Mucosa of rectum (tissue), 2 donors: ENCODE data around the gene FLYWCH2.

Experiments used
- H3K27ac ChIP-seq, 2 donors: one replicate each; pipeline ENCODE4 v1.7.0; 2013; ENCODE audit warnings: inconsistent platforms in 2 of 2, low read depth in 2 of 2, low read length in 2 of 2
- H3K27me3 ChIP-seq, 2 donors: one replicate each; pipeline ENCODE4 v1.7.0; 2013; ENCODE audit warnings: low read length in 2 of 2; ENCODE audit not compliant: control insufficient read depth in 2 of 2, insufficient read depth in 2 of 2
- H3K36me3 ChIP-seq, 2 donors: one replicate each; pipeline ENCODE4 v1.7.0; 2013; ENCODE audit warnings: low read length in 2 of 2; ENCODE audit not compliant: control insufficient read depth in 2 of 2, insufficient read depth in 2 of 2
- H3K4me1 ChIP-seq, 2 donors: one replicate each; pipeline ENCODE4 v1.7.0; 2013; ENCODE audit warnings: low read length in 2 of 2, mild to moderate bottlenecking in 1 of 2; ENCODE audit not compliant: control insufficient read depth in 2 of 2, insufficient read depth in 2 of 2
- H3K4me3 ChIP-seq, 2 donors: one replicate each; pipeline ENCODE4 v1.7.0; 2013; ENCODE audit warnings: low read length in 2 of 2
- H3K9ac ChIP-seq, 2 donors: one replicate each; pipeline ENCODE4 v1.7.0; 2013; ENCODE audit warnings: low read length in 2 of 2, low read depth in 1 of 2, mild to moderate bottlenecking in 1 of 2
- H3K9me3 ChIP-seq, 2 donors: one replicate each; pipeline ENCODE4 v1.7.0; 2013; ENCODE audit warnings: low read length in 2 of 2; ENCODE audit not compliant: control insufficient read depth in 2 of 2
- donor health status: healthy.
- donor health status: Normal muscosa, but diverticular disease.

The FLYWCH2 gene

GRCh38 chr16:2860826-2861567, 22.0 kb upstream of the FLYWCH2 start:
- Histone ChIP-seq H3K9ac (no peak overlapping the region), H3K36me3 (no peaks in the 10 kb centered on the region), H3K4me1 (peaks cover 11 to 14% of the 10 kb centered on the region in 2 donors), H3K4me3 (no peak overlapping the region), H3K27me3 (peaks cover 4 to 5% of the 10 kb centered on the region in 2 donors), H3K27ac (no peak overlapping the region), H3K9me3 (no peaks in the 10 kb centered on the region)

DNA sequence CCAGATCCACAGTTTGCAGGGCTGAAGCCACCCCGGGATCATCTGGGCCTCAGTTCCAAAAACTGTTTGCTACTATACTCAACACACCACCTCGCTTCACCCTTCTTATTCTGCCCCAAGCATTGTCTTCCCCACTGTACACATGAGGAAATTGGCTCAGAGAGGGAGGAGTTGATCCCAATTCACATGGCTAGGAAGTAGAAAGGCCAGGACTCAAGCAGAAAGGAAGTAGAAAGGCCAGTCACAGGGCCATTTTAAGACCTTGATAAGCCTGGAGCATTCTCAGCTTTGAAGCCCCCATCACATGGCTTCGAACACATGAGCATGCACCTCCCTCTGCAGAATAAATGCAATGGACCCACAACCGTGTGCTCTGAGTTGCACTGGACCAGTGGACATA, 17.4 kb upstream of the FLYWCH2 start:
- H3K27me3 ChIP-seq: peaks cover 2 to 4% of the 10 kb centered on the region in 2 donors

DNA sequence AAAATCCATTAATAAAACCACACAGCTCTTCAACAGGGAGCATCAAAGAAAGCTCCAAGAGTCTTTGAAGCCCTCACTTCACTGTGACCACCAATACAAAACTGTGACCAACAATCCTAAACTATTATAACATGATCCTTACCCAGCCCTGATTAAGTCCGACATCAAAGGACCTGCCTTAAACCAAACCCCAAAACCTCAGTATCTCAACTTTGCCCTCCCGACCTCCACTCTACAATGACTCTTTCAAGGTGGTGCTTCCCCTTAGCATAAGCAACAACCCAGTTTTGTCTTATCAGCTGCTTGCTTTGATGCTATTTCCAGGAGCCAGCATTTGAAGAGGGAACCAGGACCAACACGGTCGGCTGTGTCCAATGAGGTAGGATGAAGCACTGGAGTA, 16.6 kb upstream of the FLYWCH2 start:
- Histone ChIP-seq H3K4me1 (peaks cover 3 to 4% of the 10 kb centered on the region in 2 donors), H3K9ac (no peak overlapping the region), H3K36me3 (no peaks in the 10 kb centered on the region), H3K27me3 (peaks cover 2 to 4% of the 10 kb centered on the region in 2 donors), H3K9me3 (no peaks in the 10 kb centered on the region), H3K27ac (no peak overlapping the region), H3K4me3 (no peak overlapping the region)

More for the DNA sequence above, 17.4 kb upstream of the FLYWCH2 start:
- Histone ChIP-seq H3K36me3 (no peaks in the 10 kb centered on the region), H3K9me3 (no peaks in the 10 kb centered on the region), H3K27ac (no peak overlapping the region), H3K4me3 (no peak overlapping the region), H3K4me1 (peaks cover 3 to 4% of the 10 kb centered on the region in 2 donors), H3K9ac (no peak overlapping the region)

DNA sequence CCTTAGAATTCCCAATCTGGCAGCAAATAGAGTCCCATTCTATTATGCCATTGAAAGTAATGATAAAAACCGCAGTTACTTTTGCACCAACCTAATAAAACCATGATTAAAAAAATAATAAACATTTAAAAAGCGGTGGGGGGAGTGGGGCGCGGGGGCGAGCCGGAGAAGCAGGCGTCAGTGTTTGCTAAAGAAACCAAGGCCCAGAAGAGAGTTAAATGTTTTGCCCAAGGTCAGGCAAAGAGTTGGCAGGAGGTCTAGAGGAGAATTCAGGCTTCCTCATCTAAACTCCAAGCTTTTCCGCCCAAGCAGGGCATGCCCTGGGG, 15.4 kb upstream of the FLYWCH2 start:
- Histone ChIP-seq H3K9ac (peak overlapping the region; percentile 70 to 81), H3K4me3 (peak overlapping the region; percentile 80 to 84), H3K4me1 (peaks cover 3 to 4% of the 10 kb centered on the region in 2 donors), H3K36me3 (no peaks in the 10 kb centered on the region), H3K9me3 (no peaks in the 10 kb centered on the region), H3K27me3 (peaks cover 2 to 4% of the 10 kb centered on the region in 2 donors), H3K27ac (peak overlapping the region; percentile 88 to 94)

- Histone ChIP-seq H3K27ac (peak overlapping the region; percentile 88 to 94), H3K4me1 (peaks cover 3 to 4% of the 10 kb centered on the region in 2 donors), H3K4me3 (peak overlapping the region; percentile 80 to 84), H3K36me3 (no peaks in the 10 kb centered on the region), H3K9ac (peak overlapping the region; percentile 70 to 81), H3K9me3 (no peaks in the 10 kb centered on the region), H3K27me3 (peaks cover 2 to 4% of the 10 kb centered on the region in 2 donors)
Measured at GRCh38 chr16:2867987-2868789, 14.8 kb upstream of the FLYWCH2 start.

DNA sequence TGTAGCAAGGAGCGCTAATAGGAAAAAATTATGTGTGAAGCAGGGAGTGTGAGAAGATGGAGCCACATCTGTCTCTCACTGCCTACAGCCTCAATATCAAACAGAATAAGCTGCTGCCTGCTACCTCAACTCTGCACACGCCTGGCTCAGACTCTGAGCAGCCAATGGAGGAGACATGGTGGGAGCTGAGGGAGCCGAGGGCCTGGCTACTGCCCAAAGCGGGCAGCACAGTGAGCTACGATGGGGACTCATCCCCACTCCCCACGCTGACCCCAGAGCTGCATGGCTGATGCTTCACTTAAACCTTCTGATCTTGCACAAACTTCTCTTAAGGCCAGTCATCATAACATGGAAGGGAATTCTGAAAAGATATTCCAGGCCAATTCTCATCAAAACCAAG, 11.1 kb upstream of the FLYWCH2 start:
- no peaks in the 10 kb centered on the region for H3K9me3 ChIP-seq
- no peaks in the 10 kb centered on the region for H3K36me3 ChIP-seq
- H3K27me3 ChIP-seq: no peaks in the 10 kb centered on the region
- no peak overlapping the region for H3K27ac ChIP-seq
- no peak overlapping the region for H3K9ac ChIP-seq
- peaks cover 5 to 9% of the 10 kb centered on the region in 2 donors for H3K4me1 ChIP-seq
- no peak overlapping the region for H3K4me3 ChIP-seq

DNA sequence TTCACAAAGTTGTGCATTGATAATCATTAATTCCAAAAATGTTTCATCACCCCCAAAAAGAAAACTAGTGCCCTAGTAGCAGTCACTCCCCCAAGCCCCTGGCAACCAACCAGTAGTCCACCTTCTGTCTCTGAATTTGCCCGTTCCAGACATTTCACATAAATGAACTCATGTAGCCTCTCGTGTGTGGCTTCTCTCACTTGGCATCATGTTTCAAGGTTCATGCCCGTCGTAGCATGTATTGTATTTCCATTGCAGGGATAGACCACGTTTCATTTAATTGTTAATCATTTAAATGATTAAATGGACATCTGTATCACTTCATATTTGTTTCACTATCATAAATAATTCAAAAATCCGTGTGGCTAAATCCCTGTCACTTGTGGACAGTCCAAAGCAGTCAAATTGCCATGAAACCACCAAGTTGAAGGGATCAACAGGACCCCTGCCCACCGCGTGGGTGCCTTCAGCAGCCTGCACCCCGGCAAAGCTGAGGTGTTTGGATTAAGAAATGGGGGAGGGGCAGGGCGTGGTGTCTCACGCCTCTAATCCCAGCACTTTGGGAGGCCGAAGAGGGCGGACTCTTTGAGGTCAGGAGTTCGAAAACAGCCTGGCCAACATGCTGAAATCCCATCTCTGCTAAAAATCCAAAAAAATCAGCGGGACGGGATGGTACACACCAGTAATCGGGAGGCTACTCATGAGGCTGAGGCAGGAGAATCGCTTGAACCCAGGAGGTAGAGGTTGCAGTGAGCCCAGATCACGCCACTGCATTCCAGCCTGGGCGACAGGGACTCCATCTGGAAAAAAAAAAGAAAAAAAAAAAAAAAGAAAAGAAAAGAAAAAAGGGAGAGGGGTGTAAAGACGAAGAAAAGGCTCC, 8.7 kb upstream of the FLYWCH2 start:
- H3K27me3 ChIP-seq: no peaks in the 10 kb centered on the region
- H3K9ac ChIP-seq: peak overlapping the region in 1 of 2 donors; percentile 41
- no peak overlapping the region for H3K4me3 ChIP-seq
- H3K27ac ChIP-seq: no peak overlapping the region
- H3K36me3 ChIP-seq: no peaks in the 10 kb centered on the region
- peaks cover 2 to 5% of the 10 kb centered on the region in 2 donors for H3K4me1 ChIP-seq
- no peaks in the 10 kb centered on the region for H3K9me3 ChIP-seq

DNA sequence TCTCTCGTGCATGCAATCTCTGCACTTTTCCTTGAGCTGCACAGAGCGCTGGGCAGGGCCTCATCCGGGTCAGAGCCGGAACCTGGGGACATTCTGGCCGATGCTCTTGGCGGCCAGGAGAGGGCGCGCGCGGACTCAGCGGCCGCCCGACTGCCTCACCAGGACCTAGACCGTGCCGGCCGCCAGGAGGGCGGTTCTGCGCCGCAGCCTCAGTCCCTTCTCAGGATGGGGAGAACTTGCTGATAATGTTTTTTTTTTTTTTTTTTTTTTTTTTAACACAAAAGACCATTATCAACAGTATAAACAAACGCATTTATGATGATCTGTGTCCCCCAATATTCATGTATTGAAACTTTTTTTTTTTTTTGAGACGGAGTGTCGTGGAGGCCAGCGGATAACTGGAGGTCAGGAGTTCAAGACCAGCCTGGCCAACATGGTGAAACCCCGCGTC, 8.1 kb upstream of the FLYWCH2 start:
- no peaks in the 10 kb centered on the region for H3K36me3 ChIP-seq
- H3K27me3 ChIP-seq: no peaks in the 10 kb centered on the region
- no peak overlapping the region for H3K9ac ChIP-seq
- no peaks in the 10 kb centered on the region for H3K9me3 ChIP-seq
- peaks cover 2 to 5% of the 10 kb centered on the region in 2 donors for H3K4me1 ChIP-seq
- no peak overlapping the region for H3K27ac ChIP-seq
- no peak overlapping the region for H3K4me3 ChIP-seq

DNA sequence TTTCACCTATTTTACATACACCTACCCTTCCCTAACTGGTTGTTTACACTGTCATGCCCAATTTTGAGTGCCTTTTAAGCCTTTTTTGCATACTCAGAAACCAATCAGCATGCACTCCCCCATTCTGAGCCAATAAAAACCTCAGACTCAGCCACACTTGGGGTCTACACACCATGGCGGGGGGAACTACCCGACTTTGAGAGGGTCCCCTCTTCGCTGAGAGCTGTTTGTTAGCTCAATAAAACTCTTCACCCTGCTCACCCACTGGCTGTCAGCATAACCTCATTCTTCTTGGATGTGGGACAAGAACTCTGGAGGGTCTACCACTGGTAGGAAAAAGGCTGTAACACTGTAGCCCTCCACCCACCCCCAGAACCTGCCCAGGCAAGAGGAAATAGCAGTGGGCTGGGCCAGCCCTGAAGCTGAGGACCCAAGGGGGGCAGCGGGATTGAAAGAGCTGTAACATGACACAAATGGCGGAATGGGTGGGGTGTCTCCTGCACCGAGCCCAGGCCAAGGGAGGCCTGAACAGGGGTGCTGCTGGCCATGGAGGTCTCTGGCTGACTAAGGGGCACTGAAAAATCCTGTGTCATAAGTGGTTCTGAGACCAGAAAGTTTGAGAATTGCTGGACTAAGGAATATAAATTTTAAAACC, 3.0 kb upstream of the FLYWCH2 start:
- Histone ChIP-seq H3K4me1 (peaks cover 7 to 12% of the 10 kb centered on the region in 2 donors), H3K27me3 (no peaks in the 10 kb centered on the region), H3K36me3 (no peaks in the 10 kb centered on the region), H3K9ac (no peak overlapping the region), H3K9me3 (no peaks in the 10 kb centered on the region), H3K4me3 (no peak overlapping the region), H3K27ac (no peak overlapping the region)
